Retinal pigment epithelial cell (primary cell): Measurements from ENCODE around the gene GRM8.

Experiments
- DNase-seq: peaks from one replicate; pipeline ENCODE4 v3.0.0-alpha.2; 2010; ENCODE audit warnings: low read depth
- H3K4me3 ChIP-seq: 2 replicates; pipeline ENCODE4 v1.5.1; 2011; ENCODE audit warnings: mild to moderate bottlenecking, low read length, control low read depth, moderate library complexity
- TF ChIP-seq, protein P1 (sequence below): conservative IDR thresholded peaks from 2 replicates; pipeline ENCODE4 v1.5.1; 2011; ENCODE audit warnings: low read depth, low read length, control low read depth, inconsistent platforms

The GRM8 gene

DNA sequence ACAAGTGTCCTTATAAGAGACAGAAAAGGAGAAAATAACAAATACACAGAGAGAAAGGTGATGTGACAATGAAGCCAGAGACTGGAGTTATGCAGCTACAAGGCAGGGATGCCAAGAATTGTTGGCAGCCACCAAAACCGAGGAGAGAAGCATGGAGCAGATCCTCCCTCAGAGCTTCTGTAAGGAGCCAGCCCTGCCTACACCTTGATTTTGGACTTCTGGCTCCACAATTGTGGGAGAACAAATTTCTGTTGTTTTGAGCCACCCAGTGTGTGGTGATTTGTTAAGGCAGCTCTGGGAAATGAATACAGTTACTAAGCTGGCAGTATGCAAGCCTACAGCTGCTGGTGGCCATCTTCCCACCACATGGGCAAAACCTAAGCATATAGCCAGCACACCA lies 163.6 kb downstream of the GRM8 start:
- DNase-seq = no peak
- TF ChIP-seq, protein P1, sequence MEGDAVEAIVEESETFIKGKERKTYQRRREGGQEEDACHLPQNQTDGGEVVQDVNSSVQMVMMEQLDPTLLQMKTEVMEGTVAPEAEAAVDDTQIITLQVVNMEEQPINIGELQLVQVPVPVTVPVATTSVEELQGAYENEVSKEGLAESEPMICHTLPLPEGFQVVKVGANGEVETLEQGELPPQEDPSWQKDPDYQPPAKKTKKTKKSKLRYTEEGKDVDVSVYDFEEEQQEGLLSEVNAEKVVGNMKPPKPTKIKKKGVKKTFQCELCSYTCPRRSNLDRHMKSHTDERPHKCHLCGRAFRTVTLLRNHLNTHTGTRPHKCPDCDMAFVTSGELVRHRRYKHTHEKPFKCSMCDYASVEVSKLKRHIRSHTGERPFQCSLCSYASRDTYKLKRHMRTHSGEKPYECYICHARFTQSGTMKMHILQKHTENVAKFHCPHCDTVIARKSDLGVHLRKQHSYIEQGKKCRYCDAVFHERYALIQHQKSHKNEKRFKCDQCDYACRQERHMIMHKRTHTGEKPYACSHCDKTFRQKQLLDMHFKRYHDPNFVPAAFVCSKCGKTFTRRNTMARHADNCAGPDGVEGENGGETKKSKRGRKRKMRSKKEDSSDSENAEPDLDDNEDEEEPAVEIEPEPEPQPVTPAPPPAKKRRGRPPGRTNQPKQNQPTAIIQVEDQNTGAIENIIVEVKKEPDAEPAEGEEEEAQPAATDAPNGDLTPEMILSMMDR = no peak
- H3K4me3 ChIP-seq = no peak overlapping the region

DNA sequence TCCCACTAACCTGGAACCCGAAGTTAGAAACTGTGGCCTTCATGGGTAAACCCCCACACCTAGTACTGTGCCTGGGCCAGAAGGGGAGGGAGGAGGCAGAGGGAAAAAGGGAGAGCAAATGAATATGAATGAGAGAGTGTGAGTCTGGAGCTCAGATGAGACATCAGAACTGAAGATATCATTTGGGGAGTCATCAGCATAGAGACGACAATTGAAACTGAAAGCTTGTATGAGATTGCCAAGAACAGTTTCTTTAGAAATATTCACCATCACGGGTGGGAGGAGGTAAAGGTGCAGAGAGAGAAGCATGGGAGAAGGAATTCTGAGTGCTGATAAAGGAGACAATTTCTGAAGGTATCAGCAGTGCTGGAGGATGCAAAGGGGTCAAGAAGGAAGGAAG lies 171.2 kb downstream of the GRM8 start:
- no peak overlapping the region for H3K4me3 ChIP-seq
- no peak for DNase-seq
- TF ChIP-seq, protein P1 = no peak

DNA sequence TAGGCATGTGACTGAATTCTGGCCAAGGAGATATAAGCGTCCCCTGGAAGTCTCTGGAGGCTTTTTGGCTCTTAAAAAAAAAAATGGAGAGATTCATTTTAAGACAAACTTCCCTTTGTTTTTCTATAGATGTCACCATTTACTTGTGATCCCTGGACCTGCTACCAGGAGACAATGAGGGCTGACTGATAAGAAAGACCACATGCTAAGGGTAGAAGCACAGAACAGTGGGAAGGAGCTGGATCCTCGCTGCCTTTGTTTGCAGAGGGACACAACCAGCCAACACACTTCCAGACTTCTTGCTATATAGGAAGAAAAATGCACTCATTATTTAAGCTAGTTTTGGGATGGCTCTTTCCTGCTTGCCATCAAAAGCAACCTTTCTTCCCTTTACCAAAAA lies 172.2 kb downstream of the GRM8 start:
- DNase-seq = no peak
- no peak overlapping the region for H3K4me3 ChIP-seq
- TF ChIP-seq, protein P1 = no peak

DNA sequence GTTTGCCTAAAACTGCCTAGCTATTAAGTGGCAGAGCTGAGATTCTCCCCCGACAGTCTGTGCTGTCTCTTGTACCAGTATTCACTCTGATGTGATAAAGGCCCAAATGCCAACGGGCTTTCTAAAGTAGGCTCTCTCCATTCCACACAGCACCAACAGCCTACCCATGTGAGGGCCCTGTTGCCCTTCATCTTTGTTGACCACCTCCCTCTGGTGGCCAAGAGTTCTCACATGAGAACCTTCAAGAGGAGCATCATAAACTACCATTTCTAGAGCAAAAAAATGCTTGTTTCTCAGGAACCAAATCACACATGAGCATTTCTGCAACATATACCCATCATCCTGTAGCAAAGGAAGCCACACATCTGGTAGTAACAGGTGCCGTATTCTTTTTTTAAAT lies 185.8 kb downstream of the GRM8 start:
- no peak overlapping the region for H3K4me3 ChIP-seq
- TF ChIP-seq, protein P1 = peak; percentile 5
- DNase-seq = no peak

DNA sequence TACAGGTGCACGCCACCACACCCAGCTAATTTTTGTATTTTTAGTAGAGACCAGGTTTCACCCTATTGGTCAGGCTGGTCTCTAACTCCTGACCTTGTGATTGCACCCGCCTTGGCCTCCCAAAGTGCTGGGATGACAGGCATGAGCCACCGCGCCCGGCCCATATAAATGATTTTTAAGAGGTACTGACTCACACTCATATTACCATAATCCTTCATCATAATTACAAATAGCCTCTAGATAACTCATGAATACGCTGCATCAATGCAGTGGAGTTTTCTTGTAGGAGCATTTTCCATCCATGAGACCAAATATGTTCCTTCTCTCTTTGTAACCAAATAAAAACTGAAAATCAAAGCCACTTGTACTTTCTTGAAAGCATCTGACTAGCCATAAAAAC lies 193.3 kb downstream of the GRM8 start:
- no peak overlapping the region for H3K4me3 ChIP-seq
- TF ChIP-seq, protein P1 = no peak
- no peak for DNase-seq

DNA sequence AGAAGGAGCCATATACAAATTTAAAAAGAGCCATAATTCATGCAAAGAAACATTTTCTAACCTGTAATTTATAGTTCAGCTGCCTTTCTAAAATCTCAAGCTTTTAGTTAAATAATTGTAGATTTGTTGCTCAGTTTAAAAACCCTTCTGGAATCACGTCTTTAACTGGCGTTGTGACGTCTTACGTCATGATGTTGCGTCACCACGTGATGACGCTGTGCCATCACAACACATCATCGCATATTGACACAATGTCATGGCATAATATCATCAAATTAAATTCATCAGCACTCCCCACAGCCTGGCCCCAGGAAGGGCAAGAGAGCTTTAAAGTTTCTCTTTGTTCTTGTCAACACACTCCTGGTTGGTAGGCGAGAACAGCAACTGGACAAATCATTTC lies 194.8 kb downstream of the GRM8 start:
- no peak overlapping the region for H3K4me3 ChIP-seq
- no peak for DNase-seq
- TF ChIP-seq, protein P1 = no peak

DNA sequence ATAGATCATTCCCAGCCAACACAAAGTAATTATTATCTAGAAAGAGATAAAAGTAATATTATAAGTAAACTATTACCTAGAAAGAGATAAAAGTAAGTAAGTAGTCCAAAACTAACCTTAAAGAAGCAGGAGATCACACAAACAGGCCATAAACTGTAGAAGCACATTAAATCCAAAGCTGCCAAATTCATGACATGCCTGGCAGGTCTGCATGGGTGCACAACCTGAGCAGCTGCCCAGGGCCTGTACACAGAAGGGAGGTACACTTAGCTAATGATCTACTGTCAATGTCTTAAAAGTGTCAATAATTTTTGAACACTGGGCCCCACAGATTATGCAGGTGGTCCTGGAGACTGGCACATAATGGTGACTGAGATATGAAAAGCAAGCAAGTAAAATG lies 196.5 kb downstream of the GRM8 start:
- no peak overlapping the region for H3K4me3 ChIP-seq
- TF ChIP-seq, protein P1 = no peak
- DNase-seq = no peak
